Ishikawa (cell line): ENCODE results near the gene ZNF14.

Source experiments
- CEBPB ChIP-seq: IDR thresholded peaks from 2 replicates; pipeline ENCODE4 v1.6.1; 2012
- CREB1 ChIP-seq: IDR thresholded peaks from 2 replicates; pipeline ENCODE4 v1.6.1; 2012; ENCODE audit warnings: low read depth
- EGR1 ChIP-seq: IDR thresholded peaks from 2 replicates; pipeline ENCODE4 v1.6.1; 2012
- EP300 ChIP-seq: IDR thresholded peaks from 2 replicates; pipeline ENCODE4 v1.6.1; 2012; ENCODE audit warnings: borderline replicate concordance
- FOXM1 ChIP-seq: IDR thresholded peaks from 2 replicates; pipeline ENCODE4 v1.6.1; 2012; ENCODE audit warnings: low read depth, borderline replicate concordance
- MAX ChIP-seq: IDR thresholded peaks from 2 replicates; pipeline ENCODE4 v1.6.1; 2012
- NFIC ChIP-seq: IDR thresholded peaks from 2 replicates; pipeline ENCODE4 v1.6.1; 2012
- RAD21 ChIP-seq: IDR thresholded peaks from 2 replicates; pipeline ENCODE4 v1.6.1; 2012; ENCODE audit warnings: low read depth
- REST ChIP-seq: IDR thresholded peaks from 2 replicates; pipeline ENCODE4 v1.6.1; 2012; ENCODE audit warnings: low read depth, mild to moderate bottlenecking
- TAF1 ChIP-seq: IDR thresholded peaks from 2 replicates; pipeline ENCODE4 v1.6.1; 2012; ENCODE audit warnings: low read depth, mild to moderate bottlenecking
- TCF12 ChIP-seq: IDR thresholded peaks from 2 replicates; pipeline ENCODE4 v1.6.1; 2012; ENCODE audit warnings: low read depth
- TEAD4 ChIP-seq: IDR thresholded peaks from 2 replicates; pipeline ENCODE4 v1.6.1; 2012
- USF1 ChIP-seq: IDR thresholded peaks from 2 replicates; pipeline ENCODE4 v1.6.1; 2012
- YY1 ChIP-seq: IDR thresholded peaks from 2 replicates; pipeline ENCODE4 v1.6.1; 2012; ENCODE audit warnings: low read depth
- ZBTB7A ChIP-seq: IDR thresholded peaks from 2 replicates; pipeline ENCODE4 v1.6.1; 2012; ENCODE audit warnings: low read depth

The ZNF14 gene

GRCh38 chr19:19745496-19746285, 12.8 kb upstream of the ZNF14 start:
- TF ChIP-seq CREB1 (no peak), MAX (no peak), RAD21 (no peak), EP300 (no peak), REST (no peak), EGR1 (no peak)

- no peak for TF ChIP-seq TCF12
- no peak for TF ChIP-seq REST
Measured at GRCh38 chr19:19744641-19745040, 11.7 kb upstream of the ZNF14 start.

- TF ChIP-seq CREB1 (no peak), RAD21 (no peak), FOXM1 (no peak), CEBPB (no peak), MAX (no peak), EGR1 (no peak), USF1 (no peak), REST (no peak), NFIC (no peak), YY1 (no peak), TCF12 (no peak), EP300 (no peak), TAF1 (no peak), ZBTB7A (no peak), TEAD4 (no peak)
Measured at GRCh38 chr19:19743176-19743575, 10.3 kb upstream of the ZNF14 start.

- TF ChIP-seq NFIC (no peak), FOXM1 (no peak), YY1 (no peak), RAD21 (no peak), TEAD4 (no peak), USF1 (no peak), MAX (no peak)
Measured at GRCh38 chr19:19742773-19743172, 9.9 kb upstream of the ZNF14 start.

- TF ChIP-seq TEAD4 (no peak), EP300 (no peak), CEBPB (no peak), YY1 (no peak), ZBTB7A (no peak), CREB1 (no peak), TCF12 (no peak), FOXM1 (no peak), NFIC (no peak), REST (no peak), EGR1 (no peak), RAD21 (no peak)
Measured at GRCh38 chr19:19741184-19741583, 8.3 kb upstream of the ZNF14 start.
